OCI-LY3 (cell line): ENCODE measurements around the gene CLSTN1.

Experiments
- H2AFZ ChIP-seq: fragments of 200-600, 300-600 bp; shearing (Covaris generic); 2 replicates; pipeline ENCODE4 v1.6.0; 2014; ENCODE audit warnings: antibody characterized with exemption, low read depth, low read length
- H3K27ac ChIP-seq: fragments of 200-600, 300-600 bp; sonication (generic); 2 replicates; pipeline ENCODE4 v1.5.1; 2014; ENCODE audit warnings: mild to moderate bottlenecking, low read length, moderate library complexity, mixed read lengths
- H3K27me3 ChIP-seq: fragments of 200-600, 300-600 bp; sonication (generic); 2 replicates; pipeline ENCODE4 v1.6.1; 2014; ENCODE audit warnings: low read depth, low read length, mixed read lengths
- H3K36me3 ChIP-seq: fragments of 200-600, 300-600 bp; sonication (generic); replicated peaks from 2 replicates; pipeline ENCODE3; 2014; ENCODE audit warnings: low read depth, low read length, mixed read lengths
- H3K4me1 ChIP-seq: fragments of 300-600, 200-600 bp; sonication (generic); 2 replicates; pipeline ENCODE4 v1.6.1; 2014; ENCODE audit warnings: low read length, mixed read lengths
- H3K4me2 ChIP-seq: fragments of 200-600, 300-600 bp; sonication (generic); 2 replicates; pipeline ENCODE4 v1.6.1; 2014; ENCODE audit warnings: low read length, mixed read lengths
- H3K4me3 ChIP-seq: fragments of 300-600, 200-600 bp; sonication (generic); 2 replicates; pipeline ENCODE4 v1.5.1; 2014; ENCODE audit warnings: antibody characterized with exemption, mild to moderate bottlenecking, low read length, moderate library complexity
- H3K79me2 ChIP-seq: fragments of 300-600, 200-600 bp; shearing (Covaris generic); 2 replicates; pipeline ENCODE4 v1.6.1; 2014; ENCODE audit warnings: mild to moderate bottlenecking, low read length, mixed read lengths
- H3K9ac ChIP-seq: fragments of 300-600, 200-600 bp; shearing (Covaris generic); 2 replicates; pipeline ENCODE4 v1.6.0; 2014; ENCODE audit warnings: mild to moderate bottlenecking, low read length, moderate library complexity
- H3K9me3 ChIP-seq: fragments of 200-600, 300-600 bp; shearing (Covaris generic); 2 replicates; pipeline ENCODE4 v1.6.1; 2014; ENCODE audit warnings: low read length, mixed read lengths; ENCODE audit not compliant: insufficient read depth
- H4K20me1 ChIP-seq: fragments of 200-600, 300-600 bp; sonication (generic); 2 replicates; pipeline ENCODE4 v1.6.1; 2016; ENCODE audit warnings: low read length, mixed read lengths; ENCODE audit not compliant: insufficient read depth
- CTCF ChIP-seq: fragments of 200-600, 300-600 bp; sonication (generic); IDR thresholded peaks from 2 replicates; pipeline ENCODE4 v1.5.1; 2014; ENCODE audit warnings: antibody characterized with exemption, low read length, low read depth
- EZH2phosphoT487 ChIP-seq: fragments of 200-600 bp; shearing (Covaris generic); IDR thresholded peaks from 2 replicates; pipeline ENCODE4 v1.6.1; 2018; ENCODE audit warnings: antibody characterized with exemption, mixed run types, low read depth

CLSTN1 gene

GRCh38 chr1:9706178-9706577 lies 117.6 kb downstream of the CLSTN1 start:
- no peak overlapping the region for H3K4me2 ChIP-seq
- no peak overlapping the region for H3K27ac ChIP-seq
- peaks cover 91% of the 10 kb centered on the region for H3K79me2 ChIP-seq
- H2AFZ ChIP-seq = no peak overlapping the region
- TF ChIP-seq EZH2phosphoT487 = no peak
- no peak for TF ChIP-seq CTCF
- no peaks in the 10 kb centered on the region for H3K27me3 ChIP-seq
- H3K9ac ChIP-seq = no peak overlapping the region
- peaks cover 30% of the 10 kb centered on the region for H4K20me1 ChIP-seq
- H3K4me3 ChIP-seq = no peak overlapping the region
- peaks cover 14% of the 10 kb centered on the region for H3K4me1 ChIP-seq
- no peaks in the 10 kb centered on the region for H3K9me3 ChIP-seq
- H3K36me3 ChIP-seq = peaks cover 25% of the 10 kb centered on the region

- peaks cover 95% of the 10 kb centered on the region for H3K79me2 ChIP-seq
- no peaks in the 10 kb centered on the region for H3K27me3 ChIP-seq
- no peak overlapping the region for H3K4me2 ChIP-seq
- no peak overlapping the region for H2AFZ ChIP-seq
- peaks cover 14% of the 10 kb centered on the region for H3K4me1 ChIP-seq
- TF ChIP-seq CTCF (no peak), EZH2phosphoT487 (no peak)
- no peaks in the 10 kb centered on the region for H3K9me3 ChIP-seq
- peaks cover 31% of the 10 kb centered on the region for H3K36me3 ChIP-seq
- H3K9ac ChIP-seq = no peak overlapping the region
- H4K20me1 ChIP-seq = peaks cover 36% of the 10 kb centered on the region
- no peak overlapping the region for H3K4me3 ChIP-seq
- H3K27ac ChIP-seq = no peak overlapping the region
Measured at GRCh38 chr1:9705337-9706093, 118.2 kb downstream of the CLSTN1 start.

- no peak overlapping the region for H3K9ac ChIP-seq
- peaks cover 14% of the 10 kb centered on the region for H3K4me1 ChIP-seq
- no peak overlapping the region for H3K4me2 ChIP-seq
- H3K27me3 ChIP-seq = no peaks in the 10 kb centered on the region
- H3K79me2 ChIP-seq = peaks cover 96% of the 10 kb centered on the region
- H3K36me3 ChIP-seq = peaks cover 31% of the 10 kb centered on the region
- 0 out of 2 replicates have a peak overlapping the region, but pooled peaks have one; percentile 39 for H3K27ac ChIP-seq
- no peak overlapping the region for H2AFZ ChIP-seq
- no peaks in the 10 kb centered on the region for H3K9me3 ChIP-seq
- peaks cover 49% of the 10 kb centered on the region for H4K20me1 ChIP-seq
- TF ChIP-seq CTCF = no peak
- no peak for TF ChIP-seq EZH2phosphoT487
- no peak overlapping the region for H3K4me3 ChIP-seq
Measured at GRCh38 chr1:9703681-9704080, 120.1 kb downstream of the CLSTN1 start.

- H4K20me1 ChIP-seq = peaks cover 54% of the 10 kb centered on the region
- H3K27ac ChIP-seq = no peak overlapping the region
- no peaks in the 10 kb centered on the region for H3K27me3 ChIP-seq
- peaks cover 14% of the 10 kb centered on the region for H3K4me1 ChIP-seq
- H2AFZ ChIP-seq = no peak overlapping the region
- peaks cover 35% of the 10 kb centered on the region for H3K36me3 ChIP-seq
- H3K9ac ChIP-seq = no peak overlapping the region
- no peak overlapping the region for H3K4me2 ChIP-seq
- no peak for TF ChIP-seq CTCF
- TF ChIP-seq EZH2phosphoT487 = no peak
- peaks cover 97% of the 10 kb centered on the region for H3K79me2 ChIP-seq
- no peaks in the 10 kb centered on the region for H3K9me3 ChIP-seq
- H3K4me3 ChIP-seq = no peak overlapping the region
Measured at GRCh38 chr1:9703165-9703509, 120.6 kb downstream of the CLSTN1 start.
